ENCODE measurements around the gene SHROOM2.

DNA sequence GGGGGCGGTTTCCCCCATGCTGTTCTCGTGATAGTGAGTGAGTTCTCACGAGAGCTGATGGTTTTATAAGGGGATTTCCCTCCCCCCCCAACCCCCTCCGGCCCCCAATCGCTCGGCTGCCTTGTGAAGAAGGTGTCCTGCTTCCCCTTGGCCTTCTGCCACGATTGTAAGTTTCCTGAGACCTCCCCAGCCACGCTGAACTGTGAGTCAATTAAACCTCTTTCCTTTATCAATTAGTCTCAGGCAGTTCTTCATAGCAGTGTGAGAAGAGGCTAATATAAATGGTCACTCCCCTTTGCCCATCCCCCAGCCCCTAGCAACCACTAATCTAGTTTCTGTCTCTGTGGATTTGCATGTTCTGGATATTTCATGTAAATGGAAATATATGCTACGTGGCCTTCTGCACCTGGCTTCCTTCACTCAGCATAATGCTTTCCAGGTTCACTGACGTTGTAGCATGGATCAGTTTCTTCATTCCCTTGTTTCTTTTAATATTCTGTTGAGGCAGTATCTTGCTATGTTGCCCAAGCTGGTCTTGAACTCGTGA, 37.0 kb upstream of the SHROOM2 start:
- TF ChIP-seq ARNT (IDR thresholded peaks at IDR 0.05) = no peak
- TF ChIP-seq BHLHE40 (IDR thresholded peaks at IDR 0.05; ENCODE audit: borderline replicate concordance) = no peak
- no peak for TF ChIP-seq SP1 (IDR thresholded peaks at IDR 0.05)
- no peak for TF ChIP-seq HDGF (IDR thresholded peaks at IDR 0.05; ENCODE audit: borderline replicate concordance)
